NCI-H460 (cell line): ENCODE measurements around the gene SMIM22. TPM values are rescaled to one million over a fixed set of nuclear protein-coding genes. Genes with fewer than 3 reads are reported as not detected.

Source experiments
- DNase-seq: peaks from one replicate; pipeline ENCODE4 v3.0.0-alpha.2; 2016; ENCODE audit warnings: low read depth; ENCODE audit errors: extremely low read depth
- total RNA-seq: library from RNA; depleted of rRNA; stranded (reverse); fragments of >200 nt; shearing (Covaris generic); gene quantifications from 2 replicates; pipeline ENCODE4 v1.2.3, GENCODE V29; 2014

The SMIM22 gene
- total RNA-seq, 1 experiment from 2014 or later, result not detected

DNA sequence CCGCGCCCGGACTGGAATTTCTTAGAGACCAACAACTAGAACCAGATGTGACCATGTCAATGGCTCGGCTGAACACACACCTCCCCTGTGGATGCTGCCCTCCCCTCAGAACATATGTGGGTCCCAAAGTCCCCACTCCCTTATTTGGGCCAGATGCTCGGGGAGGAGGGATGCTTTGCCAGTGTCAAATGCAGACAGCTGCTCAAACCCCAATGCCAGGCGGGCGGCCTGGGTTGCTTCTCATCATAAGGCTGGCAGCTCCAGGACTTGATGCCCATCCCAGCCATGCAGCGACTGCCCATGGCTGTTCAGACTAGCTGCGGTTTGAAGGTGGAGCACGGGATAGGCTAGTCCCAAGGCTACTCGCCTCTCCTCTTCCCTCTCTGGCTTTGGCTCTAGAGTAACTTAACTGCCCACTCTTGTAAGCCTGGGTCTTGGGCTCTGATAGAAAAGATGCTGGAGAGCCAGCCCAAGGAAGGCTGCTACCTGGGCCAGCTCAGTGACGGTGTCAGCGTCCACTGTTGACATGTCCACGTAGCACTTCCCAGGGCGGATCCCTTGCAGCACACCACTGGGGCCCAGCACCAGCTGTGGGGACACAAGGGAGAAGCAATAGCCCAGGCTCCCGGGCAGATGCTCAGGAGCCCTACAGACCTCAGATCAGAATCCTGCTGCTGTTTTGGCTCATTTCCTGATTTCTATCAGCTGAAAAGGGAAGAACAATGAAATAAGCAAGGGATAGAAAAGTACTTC is 18.3 kb downstream of the SMIM22 start:
- no peak for DNase-seq

DNA sequence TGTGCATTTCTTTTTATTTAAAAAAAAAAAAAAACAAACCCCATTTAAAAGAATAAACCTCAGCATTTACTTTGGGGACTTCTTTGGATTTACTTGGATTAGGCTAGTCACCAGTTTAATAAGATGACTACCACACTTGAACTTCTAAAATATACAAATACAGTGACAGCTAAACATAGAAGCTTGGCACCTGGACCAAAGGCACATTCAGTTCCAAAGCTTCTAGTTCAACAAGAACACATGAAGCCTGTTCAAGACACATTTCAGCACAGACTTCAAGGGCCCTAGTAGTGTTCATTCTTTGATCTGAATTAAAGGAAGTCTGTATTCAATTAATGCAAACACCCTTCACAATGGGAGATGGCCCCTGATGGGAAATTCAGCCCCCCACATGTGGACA is 18.9 kb downstream of the SMIM22 start:
- DNase-seq, result no peak

- DNase-seq, result no peak
Measured at GRCh38 chr16:4814542-4815173, 19.5 kb downstream of the SMIM22 start.

GRCh38 chr16:4820652-4821051 is 25.5 kb downstream of the SMIM22 start:
- DNase-seq, result no peak

- no peak for DNase-seq
Measured at GRCh38 chr16:4825196-4825595, 30.0 kb downstream of the SMIM22 start.

DNA sequence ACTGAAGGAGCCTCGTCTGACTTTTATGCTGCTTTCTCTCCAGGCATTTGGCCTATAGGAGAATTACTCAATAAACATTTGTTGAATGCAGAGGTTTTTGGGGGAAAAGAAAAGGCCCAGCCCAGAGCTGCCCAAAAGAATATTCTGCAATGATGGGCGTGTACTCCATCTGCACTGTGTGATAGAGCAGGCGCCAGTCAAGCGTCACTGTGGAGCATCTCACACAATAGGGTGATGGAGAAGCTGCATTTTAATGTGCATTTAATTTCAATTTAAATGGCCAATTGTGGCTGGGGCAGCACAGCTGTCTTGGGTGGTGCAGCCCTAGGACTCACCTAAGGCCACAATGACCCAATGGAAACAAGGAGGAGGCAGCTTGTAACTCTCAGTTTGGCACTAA is 31.4 kb downstream of the SMIM22 start:
- no peak for DNase-seq

DNA sequence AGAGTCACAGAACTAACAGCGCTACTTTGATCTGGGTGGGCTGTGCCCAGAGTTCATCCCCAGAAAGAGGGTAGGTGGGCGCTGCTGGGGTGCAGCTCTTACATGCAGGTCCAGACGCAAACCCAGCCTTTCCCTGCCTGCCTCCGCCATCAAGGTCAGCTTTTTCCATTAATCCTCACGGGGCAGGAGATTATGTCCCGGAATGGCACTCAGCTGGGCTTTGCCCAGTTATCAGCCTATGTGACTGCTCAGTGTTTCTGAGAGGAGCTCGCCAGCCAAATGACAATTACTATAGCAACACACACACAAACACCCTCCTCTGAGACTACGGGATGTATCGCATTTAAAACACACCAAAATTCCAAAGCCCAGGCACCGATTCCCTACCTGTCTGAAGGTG is 31.8 kb downstream of the SMIM22 start:
- DNase-seq, result no peak

- no peak for DNase-seq
Measured at GRCh38 chr16:4828567-4829321, 33.6 kb downstream of the SMIM22 start.

GRCh38 chr16:4830408-4830807 is 35.2 kb downstream of the SMIM22 start:
- no peak for DNase-seq

DNA sequence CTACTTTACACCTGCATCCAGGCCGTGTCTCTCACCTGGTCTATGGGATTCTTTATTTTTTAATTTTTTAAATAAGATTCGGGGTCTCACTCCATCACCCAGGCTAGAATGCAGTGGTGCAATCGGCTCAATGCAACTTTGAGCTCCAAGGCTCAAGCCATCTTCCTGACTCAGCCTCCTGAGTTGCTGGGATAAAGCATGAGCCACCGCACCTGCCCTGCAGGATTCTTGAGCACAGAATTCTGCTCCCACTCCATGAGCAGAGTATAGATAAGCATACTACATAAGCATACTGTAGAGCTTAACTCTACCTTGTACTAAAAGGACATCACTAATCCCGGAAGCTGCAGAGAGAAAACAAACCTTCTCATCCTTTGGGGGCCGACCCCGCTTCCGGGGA is 36.4 kb downstream of the SMIM22 start:
- no peak for DNase-seq

DNA sequence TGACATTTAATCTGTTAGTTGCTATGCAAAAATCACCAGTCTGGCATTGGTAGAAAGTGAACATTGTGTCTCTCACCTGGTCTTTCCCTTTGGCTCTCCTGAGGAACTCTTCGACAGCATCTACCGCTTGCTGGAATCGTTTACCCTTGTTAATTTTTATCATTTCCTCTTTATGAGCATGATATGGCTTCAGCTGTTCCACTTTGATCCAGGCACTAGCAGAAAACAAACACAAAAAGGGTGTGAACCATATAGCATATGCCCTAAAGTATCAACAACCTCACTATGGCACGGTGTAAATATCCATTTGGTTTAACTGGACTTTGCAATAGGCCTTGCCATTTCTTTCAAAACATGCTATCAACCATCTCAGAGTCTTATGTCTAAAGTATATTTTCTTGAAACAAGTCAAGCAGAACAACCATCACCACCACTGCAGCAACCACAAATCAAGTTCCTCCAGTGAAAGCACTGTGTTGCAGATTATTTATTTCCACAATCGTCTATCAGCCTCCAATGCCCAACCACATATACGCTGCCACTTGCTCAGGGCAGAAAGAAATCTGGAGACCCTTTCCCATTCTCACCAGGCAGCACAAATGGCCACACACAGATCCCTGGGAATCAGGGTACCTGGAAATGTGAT is 37.7 kb downstream of the SMIM22 start:
- DNase-seq, result no peak

- DNase-seq, result no peak
Measured at GRCh38 chr16:4833584-4833983, 38.4 kb downstream of the SMIM22 start.

GRCh38 chr16:4836727-4837126 is 41.6 kb downstream of the SMIM22 start:
- no peak for DNase-seq

- no peak for DNase-seq
Measured at GRCh38 chr16:4837733-4838501, 42.7 kb downstream of the SMIM22 start.

- no peak for DNase-seq
Measured at GRCh38 chr16:4839942-4840341, 44.8 kb downstream of the SMIM22 start.

DNA sequence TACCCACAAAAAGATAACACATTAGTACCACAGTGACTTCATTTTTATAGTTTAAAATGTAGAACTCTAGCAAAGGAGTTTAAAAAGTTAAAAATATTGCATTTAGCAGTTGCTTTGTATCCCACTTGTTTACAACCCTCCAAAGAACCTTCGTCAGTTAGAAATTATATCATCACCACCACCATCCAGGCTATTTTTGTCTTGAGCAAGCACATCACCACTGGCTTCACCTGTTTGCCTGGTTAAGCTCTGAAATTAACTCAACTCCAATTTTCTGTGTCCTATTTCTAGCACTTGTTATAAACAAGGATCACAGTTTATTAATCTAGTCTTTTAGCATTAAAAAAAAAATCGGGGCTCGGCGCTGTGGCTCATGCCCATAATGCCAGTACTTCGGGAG is 45.8 kb downstream of the SMIM22 start:
- no peak for DNase-seq
